Tibial nerve (tissue), 3 donors: ENCODE data around the gene KDM5A.

Source experiments
- POLR2A ChIP-seq, 2 donors: fragments of 450-650 bp; IDR thresholded peaks; one replicate each; pipeline ENCODE4 v1.6.1; 2017; ENCODE audit warnings: antibody characterized with exemption in 2 of 2, mild to moderate bottlenecking in 2 of 2, moderate library complexity in 2 of 2
- TF ChIP-seq, protein P1 (sequence below), 5 experiments: fragments of 200-600 bp in 3 of 5; fragments of 450-650 bp in 2 of 5; sonication (generic) in 3 of 5; IDR thresholded peaks; one replicate each; pipeline ENCODE4 v1.5.1; 2016 to 2019; ENCODE audit warnings: antibody characterized with exemption in 5 of 5, mild to moderate bottlenecking in 3 of 5, moderate library complexity in 2 of 5

DNA sequence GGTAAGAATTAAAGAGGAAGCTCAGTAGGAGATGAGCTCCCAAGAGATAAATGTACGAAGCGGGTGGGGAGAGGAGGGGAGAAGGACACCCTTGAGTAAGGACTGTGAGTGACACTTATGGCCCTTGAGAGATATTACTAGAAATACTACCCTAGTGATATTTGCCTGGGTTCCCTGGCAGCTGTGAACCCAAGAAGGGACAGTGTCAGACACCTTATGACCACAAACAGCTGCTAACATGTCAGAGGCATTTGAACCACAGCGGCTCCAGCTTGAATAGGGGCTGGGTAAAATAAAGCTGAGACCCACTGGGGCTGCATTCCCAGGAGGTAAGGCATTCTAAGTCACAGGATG, 155.5 kb downstream of the KDM5A start:
- TF ChIP-seq POLR2A (IDR thresholded peaks at IDR 0.05) = no peak
- TF ChIP-seq, protein P1, sequence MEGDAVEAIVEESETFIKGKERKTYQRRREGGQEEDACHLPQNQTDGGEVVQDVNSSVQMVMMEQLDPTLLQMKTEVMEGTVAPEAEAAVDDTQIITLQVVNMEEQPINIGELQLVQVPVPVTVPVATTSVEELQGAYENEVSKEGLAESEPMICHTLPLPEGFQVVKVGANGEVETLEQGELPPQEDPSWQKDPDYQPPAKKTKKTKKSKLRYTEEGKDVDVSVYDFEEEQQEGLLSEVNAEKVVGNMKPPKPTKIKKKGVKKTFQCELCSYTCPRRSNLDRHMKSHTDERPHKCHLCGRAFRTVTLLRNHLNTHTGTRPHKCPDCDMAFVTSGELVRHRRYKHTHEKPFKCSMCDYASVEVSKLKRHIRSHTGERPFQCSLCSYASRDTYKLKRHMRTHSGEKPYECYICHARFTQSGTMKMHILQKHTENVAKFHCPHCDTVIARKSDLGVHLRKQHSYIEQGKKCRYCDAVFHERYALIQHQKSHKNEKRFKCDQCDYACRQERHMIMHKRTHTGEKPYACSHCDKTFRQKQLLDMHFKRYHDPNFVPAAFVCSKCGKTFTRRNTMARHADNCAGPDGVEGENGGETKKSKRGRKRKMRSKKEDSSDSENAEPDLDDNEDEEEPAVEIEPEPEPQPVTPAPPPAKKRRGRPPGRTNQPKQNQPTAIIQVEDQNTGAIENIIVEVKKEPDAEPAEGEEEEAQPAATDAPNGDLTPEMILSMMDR (IDR thresholded peaks at IDR 0.05) = no peak
